Measurements from ENCODE around the gene ABCA13.

Gene ABCA13

DNA sequence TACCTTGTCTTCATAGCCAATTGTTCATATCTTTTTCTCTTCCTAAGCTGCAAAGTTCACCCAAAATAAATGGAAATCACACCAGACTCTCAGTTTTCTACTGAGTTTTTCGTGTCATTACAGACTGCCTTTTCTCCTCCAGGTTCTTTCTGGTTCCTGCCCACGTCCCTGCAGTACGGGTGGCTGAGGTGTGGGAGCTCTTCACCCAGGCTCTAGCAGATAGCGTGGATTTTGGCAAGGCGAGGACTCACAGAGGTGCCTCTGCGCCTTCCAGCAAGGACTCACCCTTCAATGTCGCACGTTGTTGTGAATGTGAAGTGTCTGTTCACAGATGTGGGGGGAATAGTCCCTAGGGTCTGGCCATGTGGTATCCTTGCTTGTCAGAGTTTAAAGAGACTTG, 71.6 kb downstream of the ABCA13 start:
- ATAC-seq (no peak), DNase-seq (no peak)

- no peak for DNase-seq
- ATAC-seq: no peak
These were observed 73.6 kb downstream of the ABCA13 start for GRCh38 chr7:48244864-48245271.

DNA sequence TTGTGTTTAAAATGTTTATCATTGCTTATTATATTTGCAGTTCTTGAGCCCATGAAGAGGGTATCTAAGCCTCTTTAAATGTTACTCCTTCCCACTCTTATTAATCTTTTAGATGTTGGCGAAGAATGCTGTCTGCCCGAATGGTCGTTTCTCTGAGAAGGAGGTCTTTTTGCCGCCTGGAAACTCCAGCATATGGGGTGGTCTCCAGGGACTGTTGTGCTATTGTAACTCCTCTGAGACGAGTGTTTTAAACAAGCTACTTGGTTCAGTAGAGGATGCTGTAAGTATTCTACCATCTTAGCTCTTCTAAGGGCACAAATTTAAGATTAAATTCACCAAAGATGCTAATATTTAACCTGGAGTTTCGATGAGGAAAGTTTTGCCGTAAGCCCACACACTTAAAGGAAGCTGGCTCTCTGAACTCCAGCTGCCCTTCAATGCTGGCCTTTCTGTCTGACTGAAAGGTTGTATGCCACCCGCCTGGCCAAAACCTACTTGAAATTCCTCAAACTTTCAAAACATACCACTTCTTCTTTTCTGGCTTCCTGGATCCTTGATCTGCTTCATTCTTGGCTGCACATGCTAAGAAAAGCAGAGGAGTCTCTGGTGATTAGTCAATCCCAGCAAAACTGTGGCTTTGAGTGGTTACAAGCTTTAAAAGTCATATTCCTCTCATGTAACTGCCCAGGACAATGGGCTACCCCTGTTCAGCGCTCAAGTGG, 74.7 kb downstream of the ABCA13 start:
- no peak for DNase-seq

DNA sequence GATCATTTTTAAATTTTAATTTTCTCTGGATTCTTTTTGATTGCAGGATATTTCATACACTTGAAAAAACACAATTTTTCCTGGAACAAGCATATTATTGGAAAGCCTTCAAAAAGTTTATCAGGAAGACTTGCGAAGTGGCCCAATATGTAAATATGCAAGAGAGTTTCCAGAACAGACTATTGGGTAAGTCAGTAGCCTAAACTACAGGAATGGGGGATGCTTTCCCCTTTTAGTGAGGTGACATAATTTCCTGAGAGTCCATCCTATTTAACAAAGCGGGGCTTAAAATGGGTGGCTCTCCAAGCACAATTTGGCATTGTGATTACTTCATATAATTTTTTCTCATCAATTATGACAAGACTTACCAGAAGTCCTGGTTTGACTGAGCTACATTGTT, 77.9 kb downstream of the ABCA13 start:
- ATAC-seq: no peak
- DNase-seq: no peak

More for the DNA sequence above, 74.7 kb downstream of the ABCA13 start:
- no peak for ATAC-seq

DNA sequence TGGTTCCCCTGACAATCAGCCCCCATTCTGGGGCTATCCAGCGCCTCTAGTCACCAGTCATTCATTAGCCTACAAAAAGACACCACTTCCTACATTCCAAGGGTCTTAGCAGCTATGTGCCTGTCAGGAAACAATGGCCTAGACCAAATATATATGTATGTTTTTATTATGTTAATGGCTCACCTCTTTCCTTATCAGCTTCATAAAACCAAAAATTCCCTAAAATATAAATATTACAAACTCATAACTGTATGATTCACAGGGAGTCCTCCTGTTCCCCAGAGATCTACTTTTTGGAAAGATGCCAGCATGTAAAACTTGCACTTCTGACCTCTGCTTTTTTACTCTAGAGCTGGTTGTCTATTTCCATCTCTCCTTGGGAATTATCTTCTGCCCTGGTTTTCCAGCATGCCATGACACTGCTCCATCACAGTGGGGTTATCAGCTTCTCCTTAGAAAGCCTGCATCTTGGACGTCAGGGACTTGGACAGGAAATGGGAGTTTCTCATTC, 79.2 kb downstream of the ABCA13 start:
- DNase-seq (no peak), ATAC-seq (no peak)

DNA sequence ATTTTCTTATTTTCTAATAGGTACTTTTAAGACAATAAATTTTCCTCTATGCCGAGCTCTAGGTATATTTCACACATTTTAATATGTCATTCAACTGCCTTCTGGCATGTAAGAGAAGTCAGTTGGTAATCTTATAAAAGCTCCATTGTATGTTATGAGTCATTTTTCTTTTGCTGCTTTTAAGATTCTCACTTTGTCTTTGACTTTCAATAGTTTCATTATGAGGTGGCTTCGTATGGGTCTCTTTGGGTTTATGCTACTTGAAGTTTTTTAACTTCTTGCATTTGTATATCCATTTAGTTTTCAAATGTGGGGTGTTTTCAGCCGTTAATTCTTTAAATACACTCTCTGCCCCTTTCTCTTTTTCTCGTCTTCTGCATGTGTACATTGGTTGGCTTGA, 80.5 kb downstream of the ABCA13 start:
- DNase-seq (no peak), ATAC-seq (no peak)

GRCh38 chr7:48252995-48253394, 81.7 kb downstream of the ABCA13 start:
- no peak for ATAC-seq
- no peak for DNase-seq

DNA sequence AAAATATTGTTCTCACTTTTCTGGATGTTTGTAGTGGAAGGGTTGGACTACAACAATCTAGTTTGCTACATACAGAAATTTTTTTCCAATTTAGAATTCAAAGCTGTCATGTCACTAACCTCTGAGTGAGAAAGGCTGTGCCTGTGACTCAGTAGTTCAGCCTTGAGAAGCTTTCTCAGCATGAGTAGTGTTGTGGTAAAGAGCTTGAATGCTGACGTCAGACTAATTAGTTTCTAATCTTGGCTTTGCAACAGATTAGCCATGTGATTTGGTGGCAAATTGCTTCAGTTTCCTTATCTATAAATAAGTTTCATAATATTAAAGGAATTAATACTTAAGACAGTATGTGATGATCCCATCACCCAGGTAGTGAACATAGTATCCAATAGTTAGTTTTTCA, 83.8 kb downstream of the ABCA13 start:
- ATAC-seq (peak; percentile 52), DNase-seq (no peak)

GRCh38 chr7:48259463-48260280, 88.4 kb downstream of the ABCA13 start:
- ATAC-seq: no peak

DNA sequence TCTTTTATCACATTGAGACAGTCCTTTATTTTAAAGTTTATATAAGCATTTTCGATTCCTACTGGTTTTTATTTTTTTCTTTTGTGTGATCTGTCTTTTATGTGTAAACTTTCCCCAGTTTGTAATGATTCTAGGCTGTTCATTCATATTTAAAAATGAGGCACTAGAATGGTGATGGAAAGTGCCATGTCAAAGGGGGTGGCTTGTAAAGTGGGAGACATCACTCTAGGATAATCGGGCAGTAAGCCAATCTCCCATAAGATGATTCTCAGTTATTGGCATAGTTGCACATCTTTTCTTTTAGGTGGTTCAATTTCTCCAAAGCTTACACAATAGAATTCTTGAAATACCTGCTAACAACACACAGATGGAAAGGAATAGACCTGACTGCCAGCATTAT, 90.4 kb downstream of the ABCA13 start:
- ATAC-seq (no peak), DNase-seq (no peak)

More at GRCh38 chr7:48259463-48260280, 88.4 kb downstream of the ABCA13 start:
- DNase-seq: no peak

- DNase-seq: no peak
- ATAC-seq: no peak
These were observed 91.5 kb downstream of the ABCA13 start for GRCh38 chr7:48262606-48263310.

GRCh38 chr7:48263311-48263650, 92.0 kb downstream of the ABCA13 start:
- DNase-seq (no peak), ATAC-seq (no peak)

GRCh38 chr7:48269066-48269465, 97.8 kb downstream of the ABCA13 start:
- DNase-seq (no peak), ATAC-seq (no peak)

DNA sequence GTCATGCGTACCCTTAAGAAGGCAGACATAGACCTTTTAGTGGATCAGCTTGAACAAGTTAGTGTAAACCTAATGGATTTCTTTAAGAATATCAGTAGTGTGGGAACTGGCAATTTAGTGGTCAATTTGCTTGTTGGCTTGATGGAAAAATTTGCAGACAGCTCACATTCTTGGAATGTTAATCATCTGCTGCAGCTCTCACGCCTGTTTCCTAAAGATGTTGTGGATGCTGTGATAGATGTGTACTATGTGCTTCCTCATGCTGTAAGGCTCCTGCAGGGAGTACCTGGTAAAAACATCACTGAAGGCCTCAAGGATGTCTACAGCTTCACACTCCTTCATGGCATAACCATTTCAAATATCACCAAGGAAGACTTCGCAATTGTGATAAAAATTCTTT, 103.4 kb downstream of the ABCA13 start:
- no peak for ATAC-seq
- no peak for DNase-seq

DNA sequence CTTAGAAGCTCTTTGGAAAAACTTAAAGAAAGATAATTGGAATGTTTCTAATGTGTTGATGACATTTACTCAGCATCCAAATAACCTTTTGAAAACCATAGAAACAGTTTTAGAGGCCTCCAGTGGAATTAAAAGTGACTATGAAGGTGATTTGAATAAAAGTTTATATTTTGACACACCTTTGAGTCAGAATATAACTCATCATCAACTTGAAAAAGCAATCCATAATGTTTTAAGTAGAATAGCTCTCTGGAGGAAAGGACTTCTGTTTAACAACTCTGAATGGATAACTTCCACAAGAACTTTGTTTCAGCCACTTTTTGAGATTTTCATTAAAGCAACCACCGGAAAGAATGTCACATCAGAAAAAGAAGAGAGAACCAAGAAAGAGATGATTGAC, 108.2 kb downstream of the ABCA13 start:
- ATAC-seq (no peak), DNase-seq (no peak)

DNA sequence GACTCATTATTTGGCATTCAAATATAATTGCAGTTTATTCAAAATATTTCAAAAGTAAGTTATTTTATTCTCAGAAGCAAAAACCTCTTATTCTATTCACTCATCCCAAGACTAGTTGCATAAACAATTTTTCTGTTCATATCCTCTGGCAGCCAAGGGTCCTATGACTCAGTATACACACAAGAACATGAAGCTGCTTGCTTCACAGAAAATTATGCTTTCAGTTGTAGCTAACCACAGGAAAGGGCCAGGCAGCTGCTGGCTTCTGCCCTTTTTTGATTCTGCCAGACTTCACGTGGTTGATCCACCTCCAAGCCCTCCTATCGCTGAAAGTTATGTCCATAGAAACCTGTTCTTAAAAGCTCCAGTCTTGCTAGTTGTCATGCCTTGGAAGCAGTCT, 108.8 kb downstream of the ABCA13 start:
- DNase-seq (no peak), ATAC-seq (peak; percentile 60)

DNA sequence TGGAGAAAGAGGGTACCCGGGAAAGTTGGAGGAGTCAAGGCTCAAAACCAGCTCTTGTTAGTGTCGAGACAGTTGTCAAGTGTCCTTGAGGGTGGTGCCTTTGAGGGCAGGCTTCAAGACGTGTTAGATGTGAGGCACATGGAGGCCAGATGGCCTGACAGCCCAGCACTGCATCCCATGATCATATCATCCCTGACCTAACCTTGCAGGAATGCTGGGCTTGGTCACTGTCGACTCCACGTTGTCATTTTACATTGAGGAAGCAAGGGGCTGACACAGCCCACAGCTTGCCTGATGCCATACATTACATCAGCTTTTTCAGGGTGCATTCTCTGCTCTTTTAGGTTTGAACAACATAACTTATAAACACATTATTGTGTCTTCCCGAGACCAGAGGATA, 114.1 kb downstream of the ABCA13 start:
- ATAC-seq (no peak), DNase-seq (no peak)

DNA sequence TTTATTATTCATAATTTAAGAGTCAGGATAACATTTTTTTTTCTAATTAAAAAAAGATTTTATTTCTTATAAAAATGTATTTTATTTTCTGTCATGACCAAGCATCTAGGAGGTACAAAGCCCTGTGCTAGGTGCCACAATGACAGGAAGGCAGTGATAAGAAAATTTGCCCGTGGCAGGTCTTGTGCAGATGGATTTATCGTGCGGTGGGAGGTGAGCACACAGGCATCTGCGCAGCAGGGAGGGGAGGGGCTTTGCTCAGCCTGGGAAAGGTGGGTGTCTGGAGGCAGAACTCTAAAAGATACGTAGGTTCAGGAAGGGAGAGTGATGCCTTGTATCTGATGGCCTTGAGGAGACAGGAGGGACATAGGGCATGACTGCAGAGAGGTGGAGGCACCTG, 115.6 kb downstream of the ABCA13 start:
- DNase-seq: no peak
- ATAC-seq: no peak

DNA sequence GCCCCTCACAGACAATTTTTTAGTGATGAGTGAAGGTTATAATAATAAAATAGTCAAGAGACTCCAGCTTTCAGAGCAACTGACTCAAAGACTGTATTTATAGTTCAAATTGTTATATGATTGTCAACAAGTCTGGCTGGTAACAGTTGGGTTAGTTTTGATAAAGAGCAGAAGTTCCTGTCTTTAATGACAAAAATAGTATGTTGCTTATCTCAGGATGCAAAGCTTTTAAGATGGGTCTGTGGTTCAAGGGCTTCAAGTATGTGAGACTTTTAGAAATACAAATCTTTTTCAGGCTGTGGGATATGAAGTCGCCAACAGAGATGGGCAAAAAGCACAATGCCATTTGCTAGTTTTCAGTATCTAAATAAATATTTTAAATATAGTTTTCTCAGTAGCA, 118.4 kb downstream of the ABCA13 start:
- no peak for ATAC-seq
- no peak for DNase-seq

- DNase-seq (no peak), ATAC-seq (peak; percentile 52)
These were observed 121.7 kb downstream of the ABCA13 start for GRCh38 chr7:48292949-48293348.

- no peak for ATAC-seq
- DNase-seq: no peak
These were observed 124.2 kb downstream of the ABCA13 start for GRCh38 chr7:48295296-48295971.

GRCh38 chr7:48296966-48297365, 125.7 kb downstream of the ABCA13 start:
- ATAC-seq (no peak), DNase-seq (no peak)

Measured in stimulated activated naive CD8-positive, alpha-beta T cell treated with anti-CD3 and anti-CD28 coated beads, Interleukin-15, Interleukin-2, amounts not matched to agents 100 U/mL and 50 U/mL, for 24 hours (primary cell).